ENCODE data around the gene GABBR2. TPM values are rescaled to one million over a fixed set of nuclear protein-coding genes. Genes with fewer than 3 reads are reported as not detected.
A peak's percentile ranks its signal among the peaks of the same experiment; 100 is the strongest.

GABBR2 gene
- total RNA-seq, 2 donors from 2014 or later: not detected

DNA sequence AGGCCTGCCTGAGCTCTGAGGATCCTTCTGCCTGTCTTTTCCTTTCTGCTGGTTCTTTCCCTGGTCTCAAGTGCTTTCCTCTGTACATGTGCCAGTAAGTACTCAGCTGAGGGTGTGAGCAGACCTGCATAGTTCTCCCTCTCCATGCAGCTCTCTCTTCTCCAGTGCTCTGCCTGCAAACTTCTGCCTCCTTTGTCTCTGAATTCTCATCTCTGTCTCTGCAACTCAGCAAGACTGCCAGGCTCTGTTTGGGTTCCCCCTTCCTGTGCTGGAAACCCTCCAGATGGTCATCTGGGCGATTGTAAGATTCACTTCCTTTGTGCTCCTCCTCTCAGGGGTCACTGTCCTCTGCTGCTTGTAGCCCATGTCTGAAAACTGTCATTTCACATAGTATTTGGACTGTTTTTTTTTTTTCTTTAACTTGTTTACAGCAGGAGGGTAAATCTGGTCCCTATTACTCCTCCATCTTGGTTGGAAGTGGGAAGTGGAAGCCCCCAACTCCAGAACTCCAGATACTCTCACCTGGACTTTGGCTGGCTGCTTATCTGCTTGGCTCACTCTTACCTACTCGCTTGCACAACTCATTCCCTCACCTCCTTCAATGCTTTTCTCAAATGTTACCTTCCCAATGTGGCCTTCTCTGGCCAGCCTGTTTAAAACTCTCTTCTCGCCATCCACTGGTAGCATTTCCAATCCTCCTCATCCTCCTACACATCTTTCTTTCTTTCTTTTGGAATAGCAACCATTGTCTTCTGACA lies 278.0 kb downstream of the GABBR2 start:
- DNase-seq (peak in 1 of 4 donors; percentile 13), ATAC-seq (no peak)
- Histone ChIP-seq H3K36me3 (replicated peaks in 1 of 2; ENCODE audit: insufficient read depth in 1 of 2, low read depth in 2 of 2) (no peaks in the 10 kb centered on the region), H3K4me3 (no peak overlapping the region), H3K9me3 (no peaks in the 10 kb centered on the region), H3K4me1 (no peaks in the 10 kb centered on the region), H3K27me3 (no peaks in the 10 kb centered on the region), H3K27ac (no peak overlapping the region)
- 30 to 39% methylated on average over 3 of the region's 3 CpGs for WGBS, 2 donors
- intact Hi-C loops (cut with DNase I): no loop called here
- no peak for TF ChIP-seq POLR2A (IDR thresholded peaks at IDR 0.05)
- TF ChIP-seq, protein P1, sequence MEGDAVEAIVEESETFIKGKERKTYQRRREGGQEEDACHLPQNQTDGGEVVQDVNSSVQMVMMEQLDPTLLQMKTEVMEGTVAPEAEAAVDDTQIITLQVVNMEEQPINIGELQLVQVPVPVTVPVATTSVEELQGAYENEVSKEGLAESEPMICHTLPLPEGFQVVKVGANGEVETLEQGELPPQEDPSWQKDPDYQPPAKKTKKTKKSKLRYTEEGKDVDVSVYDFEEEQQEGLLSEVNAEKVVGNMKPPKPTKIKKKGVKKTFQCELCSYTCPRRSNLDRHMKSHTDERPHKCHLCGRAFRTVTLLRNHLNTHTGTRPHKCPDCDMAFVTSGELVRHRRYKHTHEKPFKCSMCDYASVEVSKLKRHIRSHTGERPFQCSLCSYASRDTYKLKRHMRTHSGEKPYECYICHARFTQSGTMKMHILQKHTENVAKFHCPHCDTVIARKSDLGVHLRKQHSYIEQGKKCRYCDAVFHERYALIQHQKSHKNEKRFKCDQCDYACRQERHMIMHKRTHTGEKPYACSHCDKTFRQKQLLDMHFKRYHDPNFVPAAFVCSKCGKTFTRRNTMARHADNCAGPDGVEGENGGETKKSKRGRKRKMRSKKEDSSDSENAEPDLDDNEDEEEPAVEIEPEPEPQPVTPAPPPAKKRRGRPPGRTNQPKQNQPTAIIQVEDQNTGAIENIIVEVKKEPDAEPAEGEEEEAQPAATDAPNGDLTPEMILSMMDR (IDR thresholded peaks at IDR 0.05): no peak

DNA sequence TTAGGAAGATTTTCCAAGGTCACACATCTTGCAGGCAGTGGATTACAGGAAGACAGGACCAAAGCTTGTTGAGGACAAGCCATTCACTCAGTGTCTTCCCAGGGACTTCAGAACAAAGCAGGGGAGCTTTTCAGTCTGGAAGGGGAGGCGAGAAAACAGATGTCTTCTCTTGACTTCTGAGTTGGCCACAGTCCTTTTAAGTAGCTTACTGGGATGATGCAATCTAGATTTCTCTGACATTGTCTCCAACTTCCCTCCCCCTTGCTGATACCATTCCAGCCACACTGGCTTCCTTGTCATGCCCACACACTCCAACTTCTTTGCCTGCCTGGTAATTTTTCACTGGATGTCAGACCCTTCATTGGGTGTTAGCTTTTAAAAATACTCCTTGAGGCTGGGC lies 279.1 kb downstream of the GABBR2 start:
- intact Hi-C loops (cut with DNase I): no loop called here
- Histone ChIP-seq H3K9me3 (no peaks in the 10 kb centered on the region), H3K4me3 (no peak overlapping the region), H3K27me3 (no peaks in the 10 kb centered on the region), H3K4me1 (no peaks in the 10 kb centered on the region), H3K27ac (no peak overlapping the region), H3K36me3 (replicated peaks in 1 of 2; ENCODE audit: insufficient read depth in 1 of 2, low read depth in 2 of 2) (no peaks in the 10 kb centered on the region)
- no peak for DNase-seq
- 70 to 76% methylated on average over 1 of the region's 1 CpG for WGBS, 2 donors
- ATAC-seq: no peak
- TF ChIP-seq, protein P1 (IDR thresholded peaks at IDR 0.05): no peak
- TF ChIP-seq POLR2A (IDR thresholded peaks at IDR 0.05): no peak

DNA sequence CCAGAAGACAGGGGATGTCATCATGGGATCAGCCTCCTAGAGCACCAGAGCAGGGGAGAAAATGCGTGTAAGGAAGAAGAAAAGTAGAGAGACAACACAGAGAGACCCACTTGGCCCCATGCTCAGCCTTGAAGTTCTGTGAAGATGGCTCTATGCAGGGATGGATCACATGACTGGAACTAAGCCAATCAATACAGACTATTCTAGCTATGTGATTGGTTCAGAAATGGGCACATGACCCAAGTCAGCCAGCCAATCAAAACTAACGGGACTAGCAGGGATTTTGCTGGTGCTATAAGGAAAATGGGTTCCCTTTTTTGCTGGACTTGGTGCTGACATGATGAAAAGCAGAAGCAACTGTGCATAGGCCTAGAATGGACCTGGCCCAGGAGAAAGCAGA lies 280.3 kb downstream of the GABBR2 start:
- H3K4me1 ChIP-seq: no peaks in the 10 kb centered on the region
- no peak overlapping the region for H3K4me3 ChIP-seq
- intact Hi-C loops (cut with DNase I): no loop called here
- H3K9me3 ChIP-seq: no peaks in the 10 kb centered on the region
- DNase-seq (no peak), ATAC-seq (no peak)
- WGBS, 2 donors: 81 to 86% methylated on average over 2 of the region's 2 CpGs
- TF ChIP-seq POLR2A (IDR thresholded peaks at IDR 0.05): no peak
- TF ChIP-seq, protein P1 (IDR thresholded peaks at IDR 0.05): no peak
- H3K27ac ChIP-seq: no peak overlapping the region
- no peaks in the 10 kb centered on the region for H3K36me3 ChIP-seq (replicated peaks in 1 of 2; ENCODE audit: insufficient read depth in 1 of 2, low read depth in 2 of 2)
- H3K27me3 ChIP-seq: no peaks in the 10 kb centered on the region

DNA sequence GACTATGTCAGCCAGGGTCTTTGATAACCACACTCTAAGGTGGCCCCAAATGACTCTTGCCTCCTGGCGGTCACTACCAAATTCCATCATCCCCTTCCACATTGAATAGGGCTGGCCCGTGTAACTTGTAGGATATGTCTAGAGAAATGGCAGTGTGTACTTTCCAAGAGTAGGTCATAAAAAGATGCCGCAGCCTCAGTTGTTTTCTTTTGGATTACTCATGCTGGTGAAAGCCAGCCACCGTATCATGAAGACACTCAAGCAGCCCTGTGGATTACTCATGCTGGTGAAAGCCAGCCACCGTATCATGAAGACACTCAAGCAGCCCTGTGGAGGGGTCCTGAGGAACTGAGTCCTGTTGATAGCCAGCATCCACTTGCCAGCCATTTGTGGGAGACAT lies 281.2 kb downstream of the GABBR2 start:
- Histone ChIP-seq H3K27ac (no peak overlapping the region), H3K4me3 (no peak overlapping the region), H3K36me3 (replicated peaks in 1 of 2; ENCODE audit: insufficient read depth in 1 of 2, low read depth in 2 of 2) (no peaks in the 10 kb centered on the region), H3K27me3 (no peaks in the 10 kb centered on the region), H3K9me3 (no peaks in the 10 kb centered on the region), H3K4me1 (no peaks in the 10 kb centered on the region)
- intact Hi-C loops (cut with DNase I): no loop called here
- 88 to 95% methylated on average over 5 of the region's 5 CpGs for WGBS, 2 donors
- ATAC-seq: no peak
- no peak for DNase-seq
- TF ChIP-seq, protein P1 (IDR thresholded peaks at IDR 0.05): no peak
- no peak for TF ChIP-seq POLR2A (IDR thresholded peaks at IDR 0.05)

DNA sequence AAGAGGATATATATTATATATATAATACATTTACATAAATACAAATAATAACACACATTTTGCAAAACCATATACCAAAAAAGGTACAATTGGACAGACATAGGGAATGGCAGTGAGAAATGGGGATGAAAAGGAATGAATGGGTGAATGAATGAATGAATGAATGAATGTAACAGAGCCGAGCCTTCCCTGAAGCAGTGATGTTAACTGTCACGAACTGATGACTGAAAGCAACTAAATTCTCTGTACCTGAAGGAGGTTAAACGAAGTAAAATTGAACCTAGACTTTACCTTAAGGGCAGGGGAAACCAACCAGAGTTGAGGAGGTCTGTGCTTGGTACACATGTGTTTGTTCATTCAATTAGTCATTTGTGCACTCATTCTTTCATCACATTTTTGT lies 283.7 kb downstream of the GABBR2 start:
- 68 to 72% methylated on average over 3 of the region's 3 CpGs for WGBS, 2 donors
- Histone ChIP-seq H3K27me3 (no peaks in the 10 kb centered on the region), H3K36me3 (replicated peaks in 1 of 2; ENCODE audit: insufficient read depth in 1 of 2, low read depth in 2 of 2) (no peaks in the 10 kb centered on the region), H3K27ac (no peak overlapping the region), H3K9me3 (no peaks in the 10 kb centered on the region), H3K4me1 (no peaks in the 10 kb centered on the region), H3K4me3 (no peak overlapping the region)
- TF ChIP-seq, protein P1 (IDR thresholded peaks at IDR 0.05): no peak
- no peak for TF ChIP-seq POLR2A (IDR thresholded peaks at IDR 0.05)
- DNase-seq (no peak), ATAC-seq (no peak)
- intact Hi-C loops (cut with DNase I): no loop called here
